Keratinocyte (primary cell): ENCODE measurements around the gene WDR6. TPM values are rescaled to one million over a fixed set of nuclear protein-coding genes. Genes with fewer than 3 reads are reported as not detected.

Experiments
- DNase-seq: peaks from one replicate; pipeline ENCODE4 v3.0.0-alpha.2; 2011; ENCODE audit warnings: low read depth, missing footprints, low spot score
- FAIRE-seq: peaks from 2 replicates; lab custom pipeline; 2011; peaks lifted over from hg19 to GRCh38; lab: Jason Lieb, UNC
- H2AFZ ChIP-seq: 2 replicates; pipeline ENCODE4 v1.6.0; 2012; ENCODE audit warnings: low read length, control low read depth, inconsistent platforms; ENCODE audit not compliant: control insufficient read depth
- H3K27ac ChIP-seq: 2 replicates; pipeline ENCODE4 v1.5.1; 2011; ENCODE audit warnings: low read length; ENCODE audit not compliant: control insufficient read depth, insufficient read depth
- H3K27me3 ChIP-seq: 3 replicates; pipeline ENCODE4 v1.6.0; 2011; ENCODE audit warnings: low read length; ENCODE audit not compliant: control insufficient read depth, insufficient read depth; ENCODE audit errors: extremely low read depth
- H3K36me3 ChIP-seq, 2 experiments: 2 replicates in 1 of 2; 3 replicates in 1 of 2; pipeline ENCODE4 v1.5.1; 2011; ENCODE audit warnings: low read length in 2 of 2, mild to moderate bottlenecking in 1 of 2; ENCODE audit not compliant: control insufficient read depth in 2 of 2, insufficient read depth in 2 of 2; ENCODE audit errors: extremely low read depth in 1 of 2
- H3K4me1 ChIP-seq: 3 replicates; pipeline ENCODE4 v1.5.1; 2011; ENCODE audit warnings: low read length; ENCODE audit not compliant: control insufficient read depth, insufficient read depth; ENCODE audit errors: extremely low read depth
- H3K4me2 ChIP-seq: 3 replicates; pipeline ENCODE4 v1.6.0; 2011; ENCODE audit warnings: low read depth, low read length; ENCODE audit not compliant: control insufficient read depth, insufficient read depth; ENCODE audit errors: extremely low read depth
- H3K4me3 ChIP-seq, 3 experiments: fragments of 200-600 bp in 1 of 3; sonication (generic) in 1 of 3; 2 replicates in 2 of 3; 3 replicates in 1 of 3; pipeline ENCODE4 v1.5.1; 2011 to 2016; ENCODE audit warnings: low read length in 3 of 3, mild to moderate bottlenecking in 3 of 3, control low read depth in 2 of 3, inconsistent platforms in 1 of 3, low read depth in 1 of 3, mixed read lengths in 1 of 3, mixed run types in 1 of 3, moderate library complexity in 1 of 3; ENCODE audit not compliant: control insufficient read depth in 2 of 3, insufficient read depth in 2 of 3; ENCODE audit errors: extremely low read depth in 1 of 3
- H3K79me2 ChIP-seq: 2 replicates; pipeline ENCODE4 v1.6.0; 2012; ENCODE audit warnings: low read length; ENCODE audit not compliant: control insufficient read depth, insufficient read depth
- H3K9ac ChIP-seq: 3 replicates; pipeline ENCODE4 v1.6.0; 2011; ENCODE audit warnings: low read length; ENCODE audit not compliant: control insufficient read depth, insufficient read depth; ENCODE audit errors: extremely low read depth
- H3K9me1 ChIP-seq: 3 replicates; pipeline ENCODE4 v1.6.0; 2011; ENCODE audit warnings: low read length; ENCODE audit not compliant: control insufficient read depth, insufficient read depth; ENCODE audit errors: extremely low read depth
- H3K9me3 ChIP-seq: 2 replicates; pipeline ENCODE4 v1.5.1; 2012; ENCODE audit warnings: low read depth, low read length; ENCODE audit not compliant: control insufficient read depth
- H4K20me1 ChIP-seq: 3 replicates; pipeline ENCODE4 v1.6.0; 2011; ENCODE audit warnings: low read length; ENCODE audit not compliant: control insufficient read depth, insufficient read depth; ENCODE audit errors: extremely low read depth
- EZH2 ChIP-seq: IDR thresholded peaks from one replicate; pipeline ENCODE4 v1.6.1; 2012; ENCODE audit warnings: inconsistent platforms, mild to moderate bottlenecking, low read length, moderate library complexity
- dilution Hi-C: fragments of 300-500 bp; cut with MboI; formaldehyde crosslinking; loops from one replicate; pipeline ENCODE4 v1.7.0; 2020; ENCODE audit warnings: low sequenced_read_pairs; ENCODE audit not compliant: extremely low pct_ligation_motif_present
- polyA minus RNA-seq, 3 experiments: library from RNA; depleted of rRNA, polyadenylated mRNA; stranded (reverse); fragments of >200 nt; gene quantifications; 1 replicate in 1 of 3; 2 replicates in 1 of 3; 3 replicates in 1 of 3; pipeline ENCODE4 v1.2.3, GENCODE V29; 2011
- polyA plus RNA-seq, 5 experiments: library from polyadenylated mRNA; depleted of rRNA in 3 of 5; stranded (reverse) in 3 of 5; stranded (forward) in 1 of 5; unstranded in 1 of 5; fragments of >200 nt; gene quantifications; 1 replicate in 1 of 5; 2 replicates in 3 of 5; 3 replicates in 1 of 5; pipeline versions ENCODE4 v1.2.1 to v1.2.3, GENCODE V29; 2011 to 2012; ENCODE audit warnings: missing spikeins in 2 of 5, low read depth in 1 of 5, low replicate concordance in 1 of 5
- TF ChIP-seq, protein P1 (sequence below), 3 experiments: IDR thresholded peaks in 1 of 3; conservative IDR thresholded peaks in 1 of 3; optimal IDR thresholded peaks in 1 of 3; 2 replicates in 2 of 3; 3 replicates in 1 of 3; pipeline versions ENCODE3 to v1.5.1; 2011; ENCODE audit warnings: low read length in 3 of 3, mild to moderate bottlenecking in 3 of 3, moderate library complexity in 2 of 3, control low read depth in 1 of 3, inconsistent platforms in 1 of 3; ENCODE audit not compliant: insufficient read depth in 2 of 3; ENCODE audit errors: extremely low read depth in 1 of 3

The WDR6 gene, protein sequence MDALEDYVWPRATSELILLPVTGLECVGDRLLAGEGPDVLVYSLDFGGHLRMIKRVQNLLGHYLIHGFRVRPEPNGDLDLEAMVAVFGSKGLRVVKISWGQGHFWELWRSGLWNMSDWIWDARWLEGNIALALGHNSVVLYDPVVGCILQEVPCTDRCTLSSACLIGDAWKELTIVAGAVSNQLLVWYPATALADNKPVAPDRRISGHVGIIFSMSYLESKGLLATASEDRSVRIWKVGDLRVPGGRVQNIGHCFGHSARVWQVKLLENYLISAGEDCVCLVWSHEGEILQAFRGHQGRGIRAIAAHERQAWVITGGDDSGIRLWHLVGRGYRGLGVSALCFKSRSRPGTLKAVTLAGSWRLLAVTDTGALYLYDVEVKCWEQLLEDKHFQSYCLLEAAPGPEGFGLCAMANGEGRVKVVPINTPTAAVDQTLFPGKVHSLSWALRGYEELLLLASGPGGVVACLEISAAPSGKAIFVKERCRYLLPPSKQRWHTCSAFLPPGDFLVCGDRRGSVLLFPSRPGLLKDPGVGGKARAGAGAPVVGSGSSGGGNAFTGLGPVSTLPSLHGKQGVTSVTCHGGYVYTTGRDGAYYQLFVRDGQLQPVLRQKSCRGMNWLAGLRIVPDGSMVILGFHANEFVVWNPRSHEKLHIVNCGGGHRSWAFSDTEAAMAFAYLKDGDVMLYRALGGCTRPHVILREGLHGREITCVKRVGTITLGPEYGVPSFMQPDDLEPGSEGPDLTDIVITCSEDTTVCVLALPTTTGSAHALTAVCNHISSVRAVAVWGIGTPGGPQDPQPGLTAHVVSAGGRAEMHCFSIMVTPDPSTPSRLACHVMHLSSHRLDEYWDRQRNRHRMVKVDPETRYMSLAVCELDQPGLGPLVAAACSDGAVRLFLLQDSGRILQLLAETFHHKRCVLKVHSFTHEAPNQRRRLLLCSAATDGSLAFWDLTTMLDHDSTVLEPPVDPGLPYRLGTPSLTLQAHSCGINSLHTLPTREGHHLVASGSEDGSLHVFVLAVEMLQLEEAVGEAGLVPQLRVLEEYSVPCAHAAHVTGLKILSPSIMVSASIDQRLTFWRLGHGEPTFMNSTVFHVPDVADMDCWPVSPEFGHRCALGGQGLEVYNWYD
- polyA plus RNA-seq (61.5 to 90.9 TPM (median 77.4 TPM) in 3 replicates), polyA minus RNA-seq (123 to 316 TPM (median 125 TPM) in 3 replicates)
- polyA plus RNA-seq (2011; ENCODE audit: low read depth) = 16.0 TPM
- 27.0 and 50.3 TPM in 2 replicates for polyA plus RNA-seq (2011; cell fraction: cytosol; rRNA removed)
- 234 and 261 TPM in 2 replicates for polyA plus RNA-seq (2011; cell fraction: nucleus; rRNA removed)
- 42.1 and 80.2 TPM in 2 replicates for polyA plus RNA-seq (2012; ENCODE audit: low replicate concordance)
- 73.7 TPM for polyA minus RNA-seq (2011; cell fraction: cytosol; rRNA and poly(A)+ RNA removed)
- 82.5 and 93.1 TPM in 2 replicates for polyA minus RNA-seq (2011; cell fraction: nucleus; rRNA and poly(A)+ RNA removed)

DNA sequence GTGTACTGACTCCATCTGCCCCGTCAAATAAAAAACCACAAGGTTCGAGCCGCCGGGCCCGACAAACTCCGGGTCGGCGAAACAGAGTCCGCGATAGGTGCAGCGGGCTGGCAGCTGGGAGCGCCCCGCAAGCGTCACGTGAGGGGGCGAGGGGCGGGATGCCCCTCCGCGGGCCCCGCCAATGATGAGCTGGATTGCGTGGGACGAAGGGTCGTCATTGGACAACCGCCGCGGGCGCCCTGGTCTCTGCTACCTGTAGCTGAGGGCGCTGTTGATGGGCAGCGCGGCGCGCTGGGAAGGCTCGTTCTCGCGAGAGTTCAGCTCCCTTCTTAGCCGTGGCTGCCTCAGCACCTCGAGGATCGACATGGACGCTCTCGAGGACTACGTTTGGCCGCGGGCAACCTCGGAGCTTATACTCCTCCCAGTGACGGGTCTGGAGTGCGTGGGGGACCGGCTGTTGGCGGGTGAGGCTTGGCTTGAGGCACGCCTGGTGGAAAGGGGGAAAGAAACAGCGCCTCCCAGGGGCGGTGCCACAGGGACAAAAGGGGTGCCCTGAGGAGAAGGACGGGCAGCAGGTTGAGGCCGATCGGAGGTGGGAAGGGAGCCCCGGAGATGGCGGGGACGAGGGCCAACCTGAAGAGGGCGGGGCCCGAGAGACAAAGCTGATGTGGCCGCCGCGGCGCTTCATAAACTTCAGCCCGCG is at the start of gene WDR6:
TSS of gene WDR6 (plus strand) at position 324 of the 703 bp plus-strand sequence. CDS start at position 365, 41 bp downstream.
- H2AFZ ChIP-seq = peak within 1 kb of the TSS; percentile 94
- peak; percentile 83 for DNase-seq

More for the DNA sequence above, at the start of gene WDR6:
- Histone ChIP-seq H3K27ac (peak within 1 kb of the TSS; percentile 93), H3K4me1 (peaks cover 14% of the 10 kb centered on the region), H3K9me1 (peaks cover 7% of the 10 kb centered on the region), H3K4me3 (peak within 1 kb of the TSS; percentile 63 to 94 (median 91)), H3K79me2 (peaks cover 33% of the 10 kb centered on the region), H3K27me3 (no peaks in the 10 kb centered on the region), H3K9me3 (no peaks in the 10 kb centered on the region), H3K36me3 (peaks cover 0 to 9% of the 10 kb centered on the region in 2 experiments), H3K9ac (peak within 1 kb of the TSS; percentile 98), H3K4me2 (peak within 1 kb of the TSS; percentile 97), H4K20me1 (peaks cover 3% of the 10 kb centered on the region)
- FAIRE-seq = peak; percentile 48
- no peak for TF ChIP-seq EZH2
- TF ChIP-seq, protein P1, sequence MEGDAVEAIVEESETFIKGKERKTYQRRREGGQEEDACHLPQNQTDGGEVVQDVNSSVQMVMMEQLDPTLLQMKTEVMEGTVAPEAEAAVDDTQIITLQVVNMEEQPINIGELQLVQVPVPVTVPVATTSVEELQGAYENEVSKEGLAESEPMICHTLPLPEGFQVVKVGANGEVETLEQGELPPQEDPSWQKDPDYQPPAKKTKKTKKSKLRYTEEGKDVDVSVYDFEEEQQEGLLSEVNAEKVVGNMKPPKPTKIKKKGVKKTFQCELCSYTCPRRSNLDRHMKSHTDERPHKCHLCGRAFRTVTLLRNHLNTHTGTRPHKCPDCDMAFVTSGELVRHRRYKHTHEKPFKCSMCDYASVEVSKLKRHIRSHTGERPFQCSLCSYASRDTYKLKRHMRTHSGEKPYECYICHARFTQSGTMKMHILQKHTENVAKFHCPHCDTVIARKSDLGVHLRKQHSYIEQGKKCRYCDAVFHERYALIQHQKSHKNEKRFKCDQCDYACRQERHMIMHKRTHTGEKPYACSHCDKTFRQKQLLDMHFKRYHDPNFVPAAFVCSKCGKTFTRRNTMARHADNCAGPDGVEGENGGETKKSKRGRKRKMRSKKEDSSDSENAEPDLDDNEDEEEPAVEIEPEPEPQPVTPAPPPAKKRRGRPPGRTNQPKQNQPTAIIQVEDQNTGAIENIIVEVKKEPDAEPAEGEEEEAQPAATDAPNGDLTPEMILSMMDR (optimal IDR thresholded peaks at IDR 0.05 in 1 of 3, IDR thresholded peaks at IDR 0.05 in 1 of 3, conservative IDR thresholded peaks at IDR 0.05 in 1 of 3; ENCODE audit: extremely low read depth in 1 of 3, insufficient read depth in 2 of 3, low read length in 3 of 3) = peak in 2 of 3 experiments; percentile 37 to 50
- dilution Hi-C loops = no loop called here
